ENCODE measurements around the gene PRADC1.

PRADC1 gene

GRCh38 chr2:73258186-73258912, 25.3 kb upstream of the PRADC1 start:
- DNase-seq, result no peak

- DNase-seq, result no peak
Measured at GRCh38 chr2:73257425-73258125, 24.5 kb upstream of the PRADC1 start.

- no peak for DNase-seq
Measured at GRCh38 chr2:73257021-73257420, 24.0 kb upstream of the PRADC1 start.

- DNase-seq, result no peak
Measured at GRCh38 chr2:73256618-73256922, 23.5 kb upstream of the PRADC1 start.

- no peak for DNase-seq
Measured at GRCh38 chr2:73255907-73256617, 23.0 kb upstream of the PRADC1 start.

GRCh38 chr2:73255007-73255644, 22.1 kb upstream of the PRADC1 start:
- DNase-seq, result no peak

- no peak for DNase-seq
Measured at GRCh38 chr2:73254343-73255006, 21.4 kb upstream of the PRADC1 start.

GRCh38 chr2:73253901-73254300, 20.9 kb upstream of the PRADC1 start:
- DNase-seq, result no peak

GRCh38 chr2:73253400-73253799, 20.4 kb upstream of the PRADC1 start:
- DNase-seq, result no peak

GRCh38 chr2:73252238-73253027, 19.4 kb upstream of the PRADC1 start:
- no peak for DNase-seq

GRCh38 chr2:73250872-73251846, 18.1 kb upstream of the PRADC1 start:
- no peak for DNase-seq

GRCh38 chr2:73249636-73250035, 16.6 kb upstream of the PRADC1 start:
- DNase-seq, result no peak

GRCh38 chr2:73246850-73247249, 13.8 kb upstream of the PRADC1 start:
- DNase-seq, result no peak

GRCh38 chr2:73244580-73244979, 11.5 kb upstream of the PRADC1 start:
- DNase-seq, result no peak

- no peak for DNase-seq
Measured at GRCh38 chr2:73243884-73244570, 11.0 kb upstream of the PRADC1 start.

GRCh38 chr2:73239776-73240175, 6.7 kb upstream of the PRADC1 start:
- DNase-seq, result no peak

GRCh38 chr2:73238976-73239375, 5.9 kb upstream of the PRADC1 start:
- no peak for DNase-seq

GRCh38 chr2:73238149-73238548, 5.1 kb upstream of the PRADC1 start:
- no peak for DNase-seq

- DNase-seq, result no peak
Measured at GRCh38 chr2:73237168-73237567, 4.1 kb upstream of the PRADC1 start.

GRCh38 chr2:73235315-73236028, 2.4 kb upstream of the PRADC1 start:
- no peak for DNase-seq

Measured in femur (tissue), 1 donor.